GM19193 (cell line): Measurements from ENCODE around the gene MED27.

ENCODE experiments used
- POLR2A ChIP-seq: IDR thresholded peaks from 4 replicates; pipeline ENCODE4 v1.6.1; 2011; ENCODE audit not compliant: insufficient read depth, insufficient read length; ENCODE audit errors: extremely low read depth

The MED27 gene

GRCh38 chr9:131925677-131926177 lies 153.9 kb downstream of the MED27 start:
- no peak for TF ChIP-seq POLR2A

GRCh38 chr9:131923766-131924165 lies 155.9 kb downstream of the MED27 start:
- no peak for TF ChIP-seq POLR2A

- no peak for TF ChIP-seq POLR2A
These were observed 156.5 kb downstream of the MED27 start for GRCh38 chr9:131923132-131923671.

- TF ChIP-seq POLR2A = no peak
These were observed 160.5 kb downstream of the MED27 start for GRCh38 chr9:131919216-131919615.

GRCh38 chr9:131918481-131918880 lies 161.2 kb downstream of the MED27 start:
- TF ChIP-seq POLR2A = no peak

GRCh38 chr9:131917009-131917408 lies 162.7 kb downstream of the MED27 start:
- no peak for TF ChIP-seq POLR2A

- TF ChIP-seq POLR2A = no peak
These were observed 164.5 kb downstream of the MED27 start for GRCh38 chr9:131915181-131915580.

- TF ChIP-seq POLR2A = no peak
These were observed 167.0 kb downstream of the MED27 start for GRCh38 chr9:131912671-131913070.

- no peak for TF ChIP-seq POLR2A
These were observed 167.6 kb downstream of the MED27 start for GRCh38 chr9:131912069-131912468.

- TF ChIP-seq POLR2A = no peak
These were observed 169.1 kb downstream of the MED27 start for GRCh38 chr9:131910572-131910971.

- no peak for TF ChIP-seq POLR2A
These were observed 174.5 kb downstream of the MED27 start for GRCh38 chr9:131905144-131905543.

- no peak for TF ChIP-seq POLR2A
These were observed 180.1 kb downstream of the MED27 start for GRCh38 chr9:131899296-131900228.

- TF ChIP-seq POLR2A = no peak
These were observed 186.7 kb downstream of the MED27 start for GRCh38 chr9:131892902-131893500.

GRCh38 chr9:131892162-131892707 lies 187.4 kb downstream of the MED27 start:
- no peak for TF ChIP-seq POLR2A

- no peak for TF ChIP-seq POLR2A
These were observed 188.1 kb downstream of the MED27 start for GRCh38 chr9:131891598-131891997.
